Panc1 (cell line): ENCODE results near the gene DUOX1. TPM values are rescaled to one million over a fixed set of nuclear protein-coding genes. Genes with fewer than 3 reads are reported as not detected.

Experiments
- ATAC-seq: fragments of 200-7000 bp; cut with Tn5 transposase; 2 replicates; pipeline ENCODE4 v1.9.1; 2020; ENCODE audit warnings: mild to moderate bottlenecking, moderate library complexity
- BruUV-seq: library from RNA; stranded (reverse); fragments of 400-500 nt; replicated peaks from 2 replicates; lab custom pipeline; 2021; lab: Mats Ljungman, UMichigan
- CTCF ChIA-PET: fragments of 300-600 bp; sonication (Branson Sonifier 250); formaldehyde crosslinking; loops from one replicate; lab custom pipeline; 2022; ENCODE audit warnings: antibody characterized with exemption; lab: Charles Lee
- POLR2A ChIA-PET: fragments of 300-600 bp; sonication (Branson Sonifier 250); formaldehyde crosslinking; loops from one replicate; lab custom pipeline; 2022; ENCODE audit warnings: antibody characterized with exemption; lab: Charles Lee
- DNase-seq: peaks from one replicate; pipeline ENCODE4 v3.0.0-alpha.2; 2010; ENCODE audit warnings: low read depth, low spot score
- H3K27ac ChIP-seq: 2 replicates; pipeline ENCODE4 v1.5.1; 2011; ENCODE audit warnings: mild to moderate bottlenecking, low read length, inconsistent platforms
- H3K27me3 ChIP-seq: fragments of 200-500 bp; sonication (Bioruptor generic); 2 replicates; pipeline ENCODE4 v1.6.0; 2014; ENCODE audit warnings: low read length, inconsistent platforms; ENCODE audit not compliant: control insufficient read depth, insufficient read depth
- H3K36me3 ChIP-seq: fragments of 200-500 bp; sonication (Bioruptor generic); 2 replicates; pipeline ENCODE4 v1.5.1; 2014; ENCODE audit warnings: inconsistent platforms, mild to moderate bottlenecking, low read length, moderate library complexity; ENCODE audit not compliant: control insufficient read depth, insufficient read depth
- H3K4me1 ChIP-seq: 2 replicates; pipeline ENCODE4 v1.5.1; 2011; ENCODE audit warnings: inconsistent platforms, mild to moderate bottlenecking, low read length, moderate library complexity; ENCODE audit not compliant: control insufficient read depth, insufficient read depth
- H3K4me3 ChIP-seq, 2 experiments: 2 replicates each; pipeline ENCODE4 v1.5.1; 2011 to 2012; ENCODE audit warnings: low read depth in 2 of 2, low read length in 2 of 2, mild to moderate bottlenecking in 2 of 2, inconsistent platforms in 1 of 2, moderate library complexity in 1 of 2
- H3K9me3 ChIP-seq: fragments of 200-500 bp; sonication (Bioruptor generic); 2 replicates; pipeline ENCODE4 v1.5.1; 2014; ENCODE audit warnings: low read depth, mild to moderate bottlenecking, inconsistent platforms, low read length, moderate library complexity; ENCODE audit not compliant: control insufficient read depth, insufficient read depth
- CTCF ChIP-seq: fragments of 450-650 bp; IDR thresholded peaks from 2 replicates; pipeline ENCODE4 v1.5.1; 2017; ENCODE audit warnings: mild to moderate bottlenecking
- POLR2AphosphoS5 ChIP-seq: IDR thresholded peaks from 2 replicates; pipeline ENCODE4 v1.6.1; 2012; ENCODE audit warnings: mild to moderate bottlenecking, low read depth, low read length, moderate library complexity
- SIN3A ChIP-seq: IDR thresholded peaks from 2 replicates; pipeline ENCODE4 v1.6.1; 2012; ENCODE audit warnings: low read depth, mild to moderate bottlenecking, low read length, moderate library complexity, borderline replicate concordance; ENCODE audit not compliant: insufficient read depth
- TCF7L2 ChIP-seq: IDR thresholded peaks from 2 replicates; pipeline ENCODE4 v1.6.1; 2011; ENCODE audit warnings: mild to moderate bottlenecking, low read depth, low read length, inconsistent platforms
- in situ Hi-C: cut with HindIII; loops from 2 replicates; pipeline ENCODE4 v1.10.0; 2016; ENCODE audit warnings: low sequenced_read_pairs, low pct_unique_long_range_greater_than_20kb
- intact Hi-C: fragments of 100-400 bp; cut with micrococcal nuclease; formaldehyde crosslinking; loops from one replicate; pipeline ENCODE4 v1.10.0; 2022; ENCODE audit not compliant: unreplicated experiment
- total RNA-seq: library from RNA; stranded (reverse); gene quantifications from one replicate; pipeline ENCODE4 v1.2.1, GENCODE V29; 2021; ENCODE audit not compliant: unreplicated experiment
- TF ChIP-seq, protein P1 (sequence below), 2 experiments: IDR thresholded peaks; 2 replicates each; pipeline ENCODE4 v1.6.1; 2011 to 2012; ENCODE audit warnings: low read depth in 2 of 2, control low read depth in 1 of 2, low read length in 1 of 2, mild to moderate bottlenecking in 1 of 2, moderate library complexity in 1 of 2; ENCODE audit not compliant: insufficient read depth in 1 of 2

The DUOX1 gene
- total RNA-seq, 1 experiment from 2014 or later: 0.31 TPM

DNA sequence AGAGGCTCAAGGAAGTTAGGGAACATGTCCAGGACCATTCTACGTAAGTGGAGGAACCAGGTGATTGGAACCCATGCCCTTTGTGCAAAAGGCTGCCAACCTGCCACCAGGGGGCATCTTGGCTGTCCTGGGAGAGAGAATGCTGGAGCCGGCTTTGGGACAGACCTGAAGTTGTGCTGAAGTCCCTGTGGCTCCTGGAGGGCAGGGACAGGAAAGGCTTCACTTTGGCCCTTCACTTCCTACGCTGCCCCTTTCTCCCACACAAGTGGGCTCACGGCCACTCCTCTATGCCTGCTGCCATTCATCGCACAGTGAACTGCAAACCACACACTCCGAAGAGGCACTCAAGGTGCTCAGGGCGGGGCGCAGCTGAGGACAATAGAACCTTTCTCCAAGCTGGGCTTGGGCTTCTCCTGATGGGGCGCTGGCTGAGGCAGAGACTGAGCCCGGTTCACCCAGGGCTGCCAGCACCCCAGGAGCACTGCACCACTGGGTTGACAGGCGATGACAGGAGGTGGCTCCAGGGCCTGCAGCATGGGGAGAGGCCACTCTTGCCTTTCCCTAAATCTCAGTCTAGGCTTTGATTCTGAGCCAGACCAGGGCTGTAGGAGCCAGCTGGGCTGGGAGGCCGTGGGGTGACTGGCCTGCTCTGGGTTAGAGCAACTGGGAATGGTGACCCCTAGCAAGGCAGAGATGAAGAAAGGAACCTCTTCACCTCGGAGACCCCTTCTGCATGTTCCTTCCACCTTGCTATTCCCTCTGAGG is 49.6 kb downstream of the DUOX1 start:
- no peak overlapping the region for H3K27ac ChIP-seq
- in situ Hi-C loops (no loop called here), intact Hi-C loops (no loop called here)
- CTCF ChIA-PET: interaction anchor here (0.7 to 0.9 kb wide), 2 partner anchors 8 to 17 kb away, joined by 3 to 4 read pairs; partner anchors contain the start of gene SHF
- ATAC-seq: peak; percentile 69; the same call in 1 of the 2 replicates
- BruUV-seq: no TSS peak
- no peaks in the 10 kb centered on the region for H3K27me3 ChIP-seq
- DNase-seq: no peak
- H3K4me1 ChIP-seq: no peaks in the 10 kb centered on the region
- H3K36me3 ChIP-seq: no peaks in the 10 kb centered on the region
- no peak overlapping the region for H3K4me3 ChIP-seq
- TF ChIP-seq, protein P1, sequence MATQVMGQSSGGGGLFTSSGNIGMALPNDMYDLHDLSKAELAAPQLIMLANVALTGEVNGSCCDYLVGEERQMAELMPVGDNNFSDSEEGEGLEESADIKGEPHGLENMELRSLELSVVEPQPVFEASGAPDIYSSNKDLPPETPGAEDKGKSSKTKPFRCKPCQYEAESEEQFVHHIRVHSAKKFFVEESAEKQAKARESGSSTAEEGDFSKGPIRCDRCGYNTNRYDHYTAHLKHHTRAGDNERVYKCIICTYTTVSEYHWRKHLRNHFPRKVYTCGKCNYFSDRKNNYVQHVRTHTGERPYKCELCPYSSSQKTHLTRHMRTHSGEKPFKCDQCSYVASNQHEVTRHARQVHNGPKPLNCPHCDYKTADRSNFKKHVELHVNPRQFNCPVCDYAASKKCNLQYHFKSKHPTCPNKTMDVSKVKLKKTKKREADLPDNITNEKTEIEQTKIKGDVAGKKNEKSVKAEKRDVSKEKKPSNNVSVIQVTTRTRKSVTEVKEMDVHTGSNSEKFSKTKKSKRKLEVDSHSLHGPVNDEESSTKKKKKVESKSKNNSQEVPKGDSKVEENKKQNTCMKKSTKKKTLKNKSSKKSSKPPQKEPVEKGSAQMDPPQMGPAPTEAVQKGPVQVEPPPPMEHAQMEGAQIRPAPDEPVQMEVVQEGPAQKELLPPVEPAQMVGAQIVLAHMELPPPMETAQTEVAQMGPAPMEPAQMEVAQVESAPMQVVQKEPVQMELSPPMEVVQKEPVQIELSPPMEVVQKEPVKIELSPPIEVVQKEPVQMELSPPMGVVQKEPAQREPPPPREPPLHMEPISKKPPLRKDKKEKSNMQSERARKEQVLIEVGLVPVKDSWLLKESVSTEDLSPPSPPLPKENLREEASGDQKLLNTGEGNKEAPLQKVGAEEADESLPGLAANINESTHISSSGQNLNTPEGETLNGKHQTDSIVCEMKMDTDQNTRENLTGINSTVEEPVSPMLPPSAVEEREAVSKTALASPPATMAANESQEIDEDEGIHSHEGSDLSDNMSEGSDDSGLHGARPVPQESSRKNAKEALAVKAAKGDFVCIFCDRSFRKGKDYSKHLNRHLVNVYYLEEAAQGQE (IDR thresholded peaks at IDR 0.05; ENCODE audit: insufficient read depth in 1 of 2, low read depth in 2 of 2, low read length in 1 of 2): no peak
- TF ChIP-seq TCF7L2 (no peak), CTCF (peak; percentile 75; the same call in 1 of the 2 replicates)
- no peaks in the 10 kb centered on the region for H3K9me3 ChIP-seq
- POLR2A ChIA-PET: no interaction called here

- BruUV-seq: no TSS peak
- DNase-seq: no peak
- intact Hi-C loops: no loop called here
- in situ Hi-C loops: no loop called here
- Histone ChIP-seq H3K27ac (no peak overlapping the region), H3K36me3 (no peaks in the 10 kb centered on the region), H3K27me3 (no peaks in the 10 kb centered on the region), H3K9me3 (no peaks in the 10 kb centered on the region), H3K4me1 (no peaks in the 10 kb centered on the region), H3K4me3 (no peak overlapping the region)
- ATAC-seq: no peak
- CTCF ChIA-PET: interaction anchor here (0.7 to 0.9 kb wide), 2 partner anchors 8 to 17 kb away, joined by 3 to 4 read pairs; partner anchors contain the start of gene SHF
- POLR2A ChIA-PET: no interaction called here
- TF ChIP-seq CTCF: no peak
- TF ChIP-seq TCF7L2: no peak
- TF ChIP-seq POLR2AphosphoS5: no peak
- TF ChIP-seq, protein P1 (IDR thresholded peaks at IDR 0.05; ENCODE audit: insufficient read depth in 1 of 2, low read depth in 2 of 2, low read length in 1 of 2): no peak
- no peak for TF ChIP-seq SIN3A
Measured at GRCh38 chr15:45180201-45180600, 50.4 kb downstream of the DUOX1 start.
